HG03196 (cell line): ENCODE results near the gene GCFC2.
"Not testable (repeated sequence)": the region's sequence is repeated elsewhere in the genome, so short reads cannot be mapped to it uniquely, and the experiment has no call there.

Experiments
- ATAC-seq: cut with Tn5 transposase; IDR thresholded peaks from one replicate; pipeline ENCODE4 v1.9.1; 2021; ENCODE audit not compliant: unreplicated experiment

GCFC2 gene

DNA sequence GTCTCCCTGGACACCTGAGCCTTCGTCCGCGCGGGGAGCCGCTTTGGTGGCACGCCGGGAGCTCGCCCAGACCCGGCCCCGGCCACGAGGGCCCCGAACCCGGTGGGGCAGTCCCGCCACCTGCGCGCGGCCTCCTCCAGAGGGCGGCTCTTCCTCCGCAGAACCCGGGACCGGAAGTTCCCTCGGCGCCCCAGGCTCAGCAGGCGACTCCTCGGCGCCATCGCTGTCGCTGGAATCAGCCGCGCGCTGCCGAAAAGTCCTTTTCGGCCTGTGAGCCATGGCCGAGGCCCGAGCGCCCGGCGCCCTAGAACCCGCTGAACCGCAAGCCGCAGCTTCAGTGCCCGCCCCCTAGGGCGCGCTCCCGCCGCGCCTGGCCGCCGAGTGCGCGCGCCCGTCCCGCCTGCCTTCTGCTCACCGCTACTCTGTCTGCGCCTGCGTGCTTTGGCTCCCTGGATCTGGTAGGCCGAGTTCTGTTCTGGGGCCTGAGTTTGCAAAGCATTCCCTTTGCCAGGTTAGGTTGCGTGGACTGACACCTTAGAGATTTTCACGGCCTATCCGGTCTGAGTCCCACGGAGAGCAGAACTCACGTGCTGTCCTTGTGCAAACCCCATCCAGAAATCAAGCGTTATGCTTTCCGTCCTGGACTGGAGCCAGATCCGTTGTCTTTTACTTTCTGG is at the start of gene GCFC2:
TSS of gene GCFC2 (minus strand) at position 339 of the 677 bp plus-strand sequence. CDS start at position 279, 60 bp downstream.
- ATAC-seq, result peak; percentile 97

DNA sequence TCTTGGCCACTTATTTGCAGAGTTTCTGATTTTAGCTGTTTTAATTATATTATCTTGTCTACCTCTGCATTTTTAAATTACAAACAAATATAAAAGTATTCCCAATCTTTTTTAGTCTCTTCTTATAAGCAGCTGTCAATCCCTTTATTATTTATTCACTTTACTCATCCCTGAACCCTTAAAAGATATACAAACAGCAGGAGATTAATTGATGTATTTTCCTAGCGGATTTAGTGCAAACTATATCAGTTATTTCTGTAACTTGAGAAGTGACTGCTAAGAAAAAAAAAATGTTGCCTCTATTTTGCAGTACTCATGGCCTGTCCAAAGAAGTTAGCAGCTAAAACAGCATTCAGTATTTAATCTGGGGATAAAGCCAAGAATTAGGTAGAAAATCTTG is 42.1 kb upstream of the GCFC2 start:
- ATAC-seq, result no peak

DNA sequence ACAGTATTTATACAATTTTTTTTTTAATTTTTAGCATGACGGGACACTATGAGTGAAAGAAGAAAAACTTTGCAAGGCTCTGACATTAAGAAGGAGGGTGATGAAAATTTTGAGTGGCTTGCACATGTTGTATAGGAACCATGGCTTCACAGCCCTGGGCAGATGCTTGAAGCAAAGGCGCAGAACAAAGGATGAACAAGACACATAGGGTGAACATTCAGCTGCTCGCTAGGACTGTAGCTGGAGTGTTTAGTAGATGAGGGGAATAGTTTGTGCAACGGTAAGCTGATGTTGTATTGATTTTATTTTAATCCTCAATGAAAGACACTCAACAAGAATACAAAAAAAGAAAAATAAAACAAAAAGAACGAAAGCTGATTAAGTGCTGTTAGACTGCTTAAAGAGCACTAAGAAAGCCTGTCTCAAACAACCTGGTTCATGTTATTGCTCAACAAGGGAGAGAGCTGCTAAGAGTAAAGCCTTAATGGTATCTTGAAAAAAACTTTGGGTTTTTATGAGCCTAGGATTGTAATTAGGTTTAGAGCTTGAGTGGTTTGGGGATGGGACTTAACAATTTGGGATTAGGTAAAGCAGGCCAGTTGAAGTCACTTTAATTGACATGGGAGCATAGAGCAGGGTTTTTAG is 41.2 kb upstream of the GCFC2 start:
- ATAC-seq, result no peak

DNA sequence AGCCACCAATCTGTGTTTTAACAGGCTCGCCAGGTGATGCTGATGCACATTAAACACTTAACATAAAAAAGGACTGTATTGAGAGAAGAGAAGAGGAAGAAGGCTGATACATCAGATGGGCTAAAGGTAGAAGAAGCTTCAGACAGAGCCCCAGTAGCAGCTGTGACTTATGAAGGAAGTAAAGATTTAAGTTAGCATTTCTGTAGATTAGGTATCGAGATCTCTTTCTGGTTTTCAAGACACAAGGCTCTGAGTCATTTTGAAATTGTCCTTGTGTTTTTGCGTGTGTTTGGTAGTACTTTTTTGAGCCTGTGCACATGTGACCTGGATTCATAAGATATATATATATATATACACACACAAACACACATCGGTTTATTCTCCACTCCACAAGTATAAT is 40.6 kb upstream of the GCFC2 start:
- no peak for ATAC-seq

DNA sequence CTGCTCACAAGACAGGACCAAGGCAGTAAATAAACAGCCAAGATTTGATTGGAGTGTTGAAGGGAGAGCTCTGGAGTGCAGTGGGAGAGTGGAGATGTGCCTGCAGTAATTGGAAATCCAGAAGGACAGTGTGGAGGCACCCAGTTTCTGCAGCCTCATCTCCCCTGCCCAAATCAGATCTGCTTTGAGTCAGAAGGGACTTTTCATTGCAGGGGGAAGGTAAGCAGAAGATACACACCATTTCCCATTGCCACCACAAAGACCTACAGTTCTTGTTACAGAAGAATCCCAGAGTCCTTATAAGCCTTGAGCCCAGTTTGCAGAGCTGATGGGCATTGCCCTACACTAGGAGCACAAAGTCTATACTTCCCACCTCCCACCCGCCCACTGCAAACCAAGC is 27.2 kb upstream of the GCFC2 start:
- ATAC-seq, result no peak

DNA sequence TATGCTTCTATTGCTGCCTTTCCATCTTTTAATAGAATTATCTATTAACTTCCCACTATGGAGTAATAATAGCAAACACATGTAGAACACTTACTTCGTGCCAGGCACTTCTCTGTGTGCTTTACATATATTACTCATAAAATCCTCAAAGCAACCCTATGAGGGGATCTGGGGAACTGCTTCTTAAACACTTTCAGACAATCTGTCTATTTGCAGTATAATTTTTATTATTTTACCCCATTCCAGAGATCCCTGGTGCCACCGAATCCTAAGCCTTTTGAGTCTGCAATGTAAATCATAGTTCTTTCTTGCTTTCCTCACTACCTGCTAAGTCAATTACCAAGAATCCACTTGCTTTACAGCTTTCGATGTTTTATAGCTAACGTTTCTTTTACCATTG is 25.6 kb upstream of the GCFC2 start:
- ATAC-seq, result no peak

DNA sequence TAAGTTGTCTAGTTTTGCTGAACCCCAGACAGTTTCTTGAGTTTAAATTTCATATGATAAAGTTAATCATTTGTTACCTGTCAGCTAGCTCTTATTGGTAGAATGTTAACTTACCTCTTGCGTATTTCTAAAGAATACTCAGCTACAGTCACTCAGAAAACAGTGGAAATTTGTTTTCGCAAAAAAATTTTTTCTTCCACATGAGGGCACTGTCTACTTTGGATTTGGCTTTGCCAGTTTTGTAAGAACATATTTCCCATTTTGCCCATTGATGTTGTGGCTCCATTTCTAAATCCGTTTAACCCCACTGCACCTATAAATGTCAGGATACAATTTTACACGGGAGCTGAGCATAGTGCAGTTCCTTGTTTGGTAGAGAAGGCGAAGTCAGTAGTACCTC is 19.1 kb upstream of the GCFC2 start:
- no peak for ATAC-seq

DNA sequence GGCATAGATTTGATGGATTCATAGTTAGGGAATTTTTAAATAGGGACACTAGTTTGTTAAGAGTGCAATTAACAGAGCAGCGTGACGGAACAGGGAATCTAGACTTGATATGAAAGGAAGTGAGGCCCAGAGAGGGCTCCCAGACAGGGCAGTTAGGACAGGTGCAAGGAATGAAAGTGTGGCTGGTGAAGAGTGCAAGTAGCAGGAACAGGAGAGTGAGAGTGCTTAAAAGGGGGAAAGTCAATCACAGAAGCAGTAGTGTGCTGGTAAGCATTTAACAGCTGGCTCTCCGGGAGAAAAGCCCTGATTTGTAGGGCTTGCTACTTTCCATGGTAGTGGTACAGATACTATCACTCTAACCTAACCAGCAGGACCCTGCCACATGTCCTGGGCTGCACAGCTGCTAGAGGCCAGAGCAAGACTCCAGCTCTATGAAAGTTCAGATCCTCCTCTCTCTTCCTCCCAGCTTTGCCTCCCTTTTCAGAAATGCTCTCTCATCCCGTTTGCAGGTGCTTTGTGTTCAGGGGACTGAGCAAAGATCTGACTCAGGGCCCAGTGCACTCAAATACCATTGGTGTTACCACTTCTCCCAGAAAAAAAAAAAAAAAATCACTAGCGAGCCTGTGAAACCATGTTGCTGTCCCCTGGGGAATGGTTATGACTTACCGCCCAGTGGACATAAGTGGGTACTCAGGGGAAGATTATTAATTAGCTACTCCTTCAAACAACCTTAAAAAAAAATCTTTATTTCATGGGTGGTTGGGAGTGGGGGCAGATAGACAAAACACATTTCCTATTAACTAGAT is 18.1 kb upstream of the GCFC2 start:
- no peak for ATAC-seq

DNA sequence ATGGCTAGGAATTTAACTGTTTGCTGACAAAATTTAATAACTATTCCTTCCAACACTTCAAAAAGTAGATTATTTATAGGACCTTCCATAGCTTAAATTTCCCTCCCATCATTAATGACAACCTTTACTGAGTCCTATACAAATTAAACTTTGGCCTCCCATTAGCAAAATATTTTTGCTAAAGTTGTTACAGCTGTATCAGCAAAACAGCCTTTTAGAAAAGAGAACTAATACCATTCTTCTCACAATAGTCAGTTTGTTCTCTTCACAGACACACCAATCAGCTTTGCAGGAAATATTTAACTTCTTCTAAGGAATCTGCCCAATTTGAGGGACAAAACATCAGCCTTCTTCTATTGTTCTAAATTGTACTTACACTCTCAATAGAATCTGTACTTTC is 12.0 kb upstream of the GCFC2 start:
- ATAC-seq, result no peak

DNA sequence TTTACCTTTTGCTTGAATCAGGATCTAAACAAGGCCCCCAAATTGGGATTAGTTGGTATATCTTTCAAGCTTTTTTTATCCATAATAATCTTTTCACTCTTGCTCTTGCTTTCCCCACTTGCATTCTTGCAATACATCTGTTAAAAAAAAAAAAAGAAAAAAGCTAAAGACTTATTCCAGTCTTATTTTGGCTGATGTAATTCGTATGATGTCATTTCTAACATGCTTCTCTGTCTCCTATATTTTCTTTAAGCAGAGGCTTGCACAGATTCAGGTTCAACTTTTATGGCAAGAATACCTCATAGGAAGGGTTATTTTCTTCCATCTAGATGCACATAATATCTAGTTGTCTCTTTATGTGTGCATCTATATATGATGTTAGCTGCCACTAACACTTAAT is 9.8 kb upstream of the GCFC2 start:
- ATAC-seq, result no peak

DNA sequence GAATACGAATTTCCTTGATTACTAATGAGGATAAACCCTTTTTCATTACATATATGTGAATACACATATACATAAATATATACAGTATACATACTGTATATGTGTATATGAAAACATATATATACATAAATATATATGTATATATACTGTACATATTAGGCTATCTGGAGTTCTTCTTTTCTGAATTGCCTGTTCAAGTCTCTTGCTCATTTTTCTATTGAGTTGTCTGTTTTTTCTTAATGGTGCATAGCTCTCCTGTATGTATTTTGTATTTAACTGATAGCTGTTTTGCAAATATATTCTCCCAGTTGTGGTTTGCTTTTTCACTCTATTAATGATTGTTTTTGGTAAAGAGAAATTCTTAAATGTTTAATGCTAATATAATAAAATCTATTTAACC is 8.9 kb upstream of the GCFC2 start:
- ATAC-seq, result no peak

DNA sequence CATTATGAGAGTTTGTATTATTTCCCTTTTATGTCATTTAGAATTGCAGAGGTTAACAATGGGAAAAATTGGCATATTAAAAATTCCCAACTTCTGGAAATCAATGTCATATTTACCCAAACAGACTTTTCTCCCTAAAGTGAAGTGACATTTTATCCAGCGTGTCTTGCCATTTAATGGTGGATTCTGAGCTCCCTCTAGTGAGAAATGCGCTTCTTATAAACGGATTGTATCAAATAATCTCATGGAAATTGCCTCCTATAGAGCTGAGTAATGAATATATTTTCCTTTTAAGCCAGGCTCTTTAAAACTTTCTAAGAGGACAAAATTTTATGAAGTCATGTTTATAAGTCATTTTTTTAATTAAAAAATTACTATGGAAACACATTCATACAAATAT is 5.7 kb upstream of the GCFC2 start:
- no peak for ATAC-seq

DNA sequence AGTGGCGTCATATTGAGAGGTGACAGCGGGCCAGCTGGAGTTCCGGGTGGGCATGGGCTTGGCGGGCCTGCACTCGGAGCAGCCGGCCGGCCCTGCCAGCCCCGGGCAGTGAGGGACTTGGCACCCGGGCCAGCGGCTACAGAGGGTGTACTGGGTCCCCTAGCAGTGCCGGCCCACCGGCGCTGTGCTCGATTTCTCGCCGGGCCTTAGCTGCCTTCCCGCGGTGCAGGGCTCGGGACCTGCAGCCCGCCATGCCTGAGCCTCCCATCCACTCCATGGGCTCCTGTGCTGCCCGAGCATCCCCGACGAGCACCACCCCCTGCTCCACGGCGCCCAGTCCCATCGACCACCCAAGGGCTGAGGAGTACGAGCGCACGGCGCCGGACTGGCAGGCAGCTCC is 875 bp upstream of the GCFC2 start:
- ATAC-seq, result not testable (repeated sequence)

DNA sequence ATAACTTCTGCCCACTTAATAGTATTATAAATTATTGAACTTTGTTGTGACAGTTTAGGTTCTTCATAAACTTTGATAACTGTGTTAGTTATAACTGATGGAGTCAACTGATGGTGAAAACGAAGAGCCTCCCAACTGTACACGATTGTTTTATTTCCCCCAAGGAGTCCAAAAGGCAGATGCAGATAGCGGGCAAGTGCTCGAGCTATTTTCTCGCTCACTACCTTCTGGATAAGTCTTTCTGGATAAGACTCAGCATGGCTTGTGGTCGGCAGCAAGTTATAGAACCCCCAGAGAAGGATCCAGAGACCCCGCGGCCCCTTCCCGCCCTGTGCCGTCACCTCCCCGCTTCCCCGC is 517 bp downstream of the GCFC2 start:
- ATAC-seq, result peak; percentile 29

DNA sequence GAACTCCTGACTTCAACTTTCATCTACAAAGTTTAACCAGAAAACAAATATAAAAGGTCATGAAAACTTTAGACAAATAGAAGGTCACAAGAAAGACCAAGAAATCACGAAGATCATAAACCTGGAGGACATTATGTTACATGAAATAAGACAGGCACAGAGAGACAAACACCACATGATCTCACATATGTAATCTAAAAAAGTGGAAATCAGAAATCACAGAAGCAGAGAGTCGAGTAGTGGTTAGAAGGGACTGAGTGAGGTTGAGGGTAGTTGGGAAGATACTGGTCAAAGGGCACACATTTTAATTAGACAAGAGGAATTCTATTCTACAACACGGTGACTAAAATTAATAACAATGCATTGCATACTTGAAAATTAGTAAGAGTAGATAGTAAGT is 1.4 kb downstream of the GCFC2 start:
- no peak for ATAC-seq

DNA sequence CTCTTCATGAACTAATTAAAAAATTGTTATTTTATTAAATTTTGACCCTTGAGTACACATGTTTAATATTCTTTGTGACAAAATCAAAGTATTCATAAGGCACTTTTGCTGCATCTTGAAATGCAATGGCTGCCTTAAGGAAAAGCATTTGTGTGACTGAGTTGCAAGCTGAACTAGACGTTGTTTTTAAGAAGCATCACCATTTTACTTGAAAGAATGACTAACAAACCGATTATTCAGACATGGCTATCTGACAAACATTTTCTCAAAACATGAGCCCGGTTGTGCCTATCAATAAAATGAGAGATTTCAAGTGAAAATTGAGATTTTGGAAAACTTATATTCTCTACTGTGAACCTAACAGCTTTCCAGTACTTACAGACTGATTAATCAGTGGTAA is 2.8 kb downstream of the GCFC2 start:
- no peak for ATAC-seq

DNA sequence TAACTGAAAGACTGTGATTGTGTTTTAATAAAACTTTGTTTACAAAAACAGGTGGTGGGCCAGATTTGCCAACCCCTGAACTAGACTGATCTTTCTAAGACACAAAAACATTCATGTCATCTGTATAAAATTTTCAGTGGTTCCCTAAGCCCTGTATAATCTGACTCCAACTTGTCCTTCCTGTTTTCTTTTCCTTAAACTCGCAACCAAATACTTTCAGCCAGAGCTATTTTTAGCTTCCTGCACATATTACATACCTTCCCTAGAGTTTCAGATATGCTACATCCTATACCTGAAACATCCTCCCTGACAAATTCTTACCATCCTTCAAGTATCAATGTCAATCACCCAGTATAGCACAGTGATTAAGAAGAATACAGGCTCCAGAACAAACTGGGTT is 4.8 kb downstream of the GCFC2 start:
- ATAC-seq, result no peak

DNA sequence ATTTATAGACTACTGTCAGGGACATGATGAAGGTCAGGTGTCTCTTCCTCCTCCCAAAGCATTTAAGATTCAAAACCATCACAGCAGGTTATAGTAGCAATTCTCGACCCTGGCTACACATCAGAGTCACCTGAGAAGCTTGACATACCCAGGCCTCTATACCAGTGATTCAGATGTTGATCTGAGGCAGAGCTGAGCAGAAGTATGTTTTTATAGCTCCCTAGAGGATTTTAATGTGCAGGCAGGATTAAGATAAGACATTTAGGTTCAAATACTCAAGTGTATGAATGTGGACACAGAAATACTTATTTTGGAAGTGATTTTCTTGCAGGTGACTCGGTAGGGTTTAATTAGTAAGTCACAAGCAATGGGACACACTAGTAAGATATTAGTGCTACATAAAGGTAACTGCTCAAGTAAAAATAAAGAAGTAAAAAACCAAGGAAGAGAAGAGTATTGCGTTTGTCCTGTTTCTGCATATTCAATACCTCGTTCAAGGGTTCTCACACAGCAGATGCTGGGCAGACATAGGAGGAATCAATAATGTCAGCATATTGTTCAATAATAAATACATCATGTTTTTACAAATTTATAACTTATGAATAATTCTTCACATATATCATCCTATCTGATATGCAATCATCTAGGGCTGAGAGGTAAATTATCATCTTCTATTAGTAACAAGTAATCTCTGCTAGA is 7.0 kb downstream of the GCFC2 start:
- ATAC-seq, result no peak

DNA sequence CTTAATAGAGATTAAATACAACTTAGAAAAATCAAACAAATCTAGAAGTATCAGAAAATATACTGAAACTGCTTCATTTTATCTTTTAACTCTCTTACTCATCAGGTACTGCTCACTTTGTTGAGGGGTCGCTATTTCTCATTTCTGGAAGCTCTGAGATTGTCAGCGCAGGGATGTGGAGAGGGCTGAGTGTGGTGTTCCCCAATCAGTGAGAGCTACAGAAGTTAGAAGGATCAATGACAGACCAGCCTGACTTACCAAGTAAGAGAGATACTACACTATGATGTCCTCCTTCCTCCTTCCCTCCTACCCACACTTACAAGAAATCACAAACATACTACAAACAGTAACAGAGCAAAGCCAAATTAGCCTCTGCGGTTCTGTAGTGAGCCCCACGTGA is 8.1 kb downstream of the GCFC2 start:
- ATAC-seq, result no peak

DNA sequence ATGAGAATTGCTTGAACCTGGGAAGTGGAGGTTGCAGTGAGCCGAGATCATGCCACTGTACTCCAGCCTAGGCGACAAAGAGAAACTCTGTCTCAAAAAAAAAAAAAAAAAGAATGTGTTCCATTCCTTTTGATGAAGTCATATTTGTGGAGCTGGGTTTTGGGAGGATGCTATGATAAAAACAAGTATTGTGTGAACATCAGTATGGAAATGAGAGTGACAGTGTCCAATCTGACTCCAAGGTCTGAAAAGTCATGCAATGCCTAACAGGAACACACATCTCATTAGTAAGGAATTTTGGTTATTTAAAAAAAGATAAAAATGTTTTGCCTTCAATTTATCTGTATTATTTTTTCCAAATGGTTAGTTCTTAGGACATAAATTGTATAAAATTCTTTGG is 11.8 kb downstream of the GCFC2 start:
- no peak for ATAC-seq

DNA sequence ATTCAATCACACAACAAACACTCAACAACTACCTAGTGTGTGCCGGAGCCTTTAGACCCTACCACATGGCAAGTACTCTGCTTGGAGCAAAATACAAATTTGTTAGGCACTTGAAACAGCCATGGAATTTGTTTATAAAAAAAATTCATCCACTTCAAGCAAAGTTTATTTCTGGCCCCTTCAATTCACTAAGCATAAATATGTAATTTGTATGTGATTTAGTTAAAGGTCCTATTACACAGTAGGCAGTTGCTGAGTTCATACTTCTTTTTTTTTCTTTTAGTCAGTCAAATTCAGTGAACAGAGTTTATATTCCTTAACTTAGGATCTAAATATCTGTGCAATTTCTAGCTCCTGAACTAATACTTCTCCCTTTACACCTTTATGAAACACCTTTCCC is 22.5 kb downstream of the GCFC2 start:
- no peak for ATAC-seq

DNA sequence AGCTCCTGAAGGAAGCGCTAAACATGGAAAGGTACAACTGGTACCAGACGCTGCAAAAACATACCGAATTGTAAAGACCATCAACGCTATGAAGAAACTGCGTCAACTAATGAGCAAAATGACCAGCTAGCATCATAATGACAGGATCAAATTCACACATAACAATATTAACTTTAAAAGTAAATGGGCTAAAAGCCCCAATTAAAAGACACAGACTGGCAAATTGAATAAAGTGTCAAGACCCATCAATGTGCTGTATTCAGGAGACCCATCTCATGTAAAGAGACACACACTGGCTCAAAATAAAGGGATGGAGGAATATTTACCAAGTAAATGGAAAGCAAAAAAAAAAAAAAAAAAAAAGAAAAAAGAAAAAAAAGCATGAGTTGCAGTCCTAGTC is 27.3 kb downstream of the GCFC2 start:
- ATAC-seq, result not testable (repeated sequence)
